ENCODE results near the gene SCNN1G. TPM values are rescaled to one million over a fixed set of nuclear protein-coding genes. Genes with fewer than 3 reads are reported as not detected.
A peak's percentile ranks its signal among the peaks of the same experiment; 100 is the strongest.

The SCNN1G gene
- total RNA-seq, 1 donor from 2014 or later: 0.31 TPM

- DNase-seq: no peak
Observed at GRCh38 chr16:23155445-23156049, 27.0 kb upstream of the SCNN1G start.

DNA sequence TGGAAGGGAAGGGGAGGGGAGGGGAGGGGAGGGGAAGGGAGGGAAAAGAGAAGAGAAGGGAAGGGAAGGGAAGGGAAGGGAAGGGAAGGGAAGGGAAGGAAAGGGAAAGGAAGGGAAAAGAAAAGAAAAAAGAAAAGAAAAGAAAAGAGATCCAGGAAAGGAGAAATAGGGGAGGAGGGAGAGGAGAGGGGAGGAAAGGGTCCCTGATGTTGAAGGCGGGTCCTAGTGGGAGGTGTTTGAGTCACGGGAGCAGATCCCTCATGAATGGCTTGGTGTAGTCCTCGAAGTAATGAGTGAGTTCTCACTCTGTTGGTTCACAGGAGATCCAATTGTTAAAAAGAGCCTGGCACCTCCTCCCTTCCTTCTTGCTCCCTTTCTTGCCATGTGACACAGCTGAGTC, 26.4 kb upstream of the SCNN1G start:
- no peak for DNase-seq

DNA sequence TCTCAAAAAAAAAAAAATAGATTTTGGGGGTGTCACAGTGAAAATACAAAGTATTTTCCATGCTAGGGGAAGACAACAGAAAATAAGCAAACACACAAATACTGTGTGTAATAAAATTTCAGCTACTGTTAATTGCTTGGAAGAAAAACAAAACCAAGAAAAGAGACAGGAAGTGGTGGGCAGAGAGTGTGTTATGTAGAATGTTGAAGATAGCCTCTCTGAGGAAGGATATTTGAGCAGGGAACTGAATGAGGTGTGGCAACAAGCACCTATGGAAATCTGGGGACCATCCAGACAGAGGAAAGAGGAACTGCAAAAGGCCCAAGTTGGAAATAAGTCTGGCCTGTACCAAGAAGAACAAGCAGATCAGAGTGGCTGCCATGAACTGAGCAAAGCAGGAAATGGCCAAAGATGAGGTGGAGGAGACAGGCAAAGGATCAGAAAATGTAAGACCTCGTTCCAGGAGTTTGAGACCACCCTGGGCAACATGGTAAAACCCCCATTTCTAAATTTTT, 25.5 kb upstream of the SCNN1G start:
- DNase-seq: no peak

GRCh38 chr16:23158114-23158513, 24.4 kb upstream of the SCNN1G start:
- DNase-seq: no peak

DNA sequence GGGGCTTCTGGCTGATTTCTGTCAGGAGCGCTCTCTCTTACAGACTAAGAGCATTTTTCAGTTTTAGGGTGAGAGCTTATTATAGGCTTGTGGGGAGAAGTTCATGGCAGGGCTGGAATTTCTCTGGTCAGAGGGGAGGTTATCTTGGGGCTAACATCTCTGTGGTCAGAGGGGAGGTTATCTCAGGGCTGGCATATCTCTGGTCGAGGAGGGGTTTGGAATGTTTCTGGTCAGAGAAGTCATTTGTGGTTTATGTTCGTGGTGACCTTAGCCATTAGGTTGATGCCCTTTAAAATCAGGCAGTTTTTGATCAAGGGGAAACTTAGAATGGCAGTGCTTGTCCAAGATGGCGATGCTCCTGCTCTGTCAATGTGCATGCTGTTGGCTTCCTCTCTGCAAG, 22.5 kb upstream of the SCNN1G start:
- no peak for DNase-seq

DNA sequence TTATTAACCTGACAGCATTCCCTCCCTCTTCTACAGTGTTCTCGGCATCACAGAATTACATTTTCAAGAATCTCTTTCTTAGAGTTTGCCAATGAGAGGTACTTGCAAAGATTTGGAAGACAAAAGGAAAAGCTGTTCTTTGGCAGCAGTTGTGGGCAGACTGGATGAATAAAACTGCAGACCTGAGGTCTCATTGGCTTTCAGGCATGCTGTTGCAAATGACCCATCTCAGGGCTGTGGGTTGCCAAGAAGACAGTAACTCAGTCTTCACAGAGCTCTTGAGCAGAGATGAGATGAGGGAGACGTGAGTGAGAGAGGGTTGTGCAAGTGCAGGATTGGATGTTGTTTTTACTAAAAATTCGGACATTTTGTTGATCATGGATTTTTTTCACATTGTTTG, 22.0 kb upstream of the SCNN1G start:
- no peak for DNase-seq

DNA sequence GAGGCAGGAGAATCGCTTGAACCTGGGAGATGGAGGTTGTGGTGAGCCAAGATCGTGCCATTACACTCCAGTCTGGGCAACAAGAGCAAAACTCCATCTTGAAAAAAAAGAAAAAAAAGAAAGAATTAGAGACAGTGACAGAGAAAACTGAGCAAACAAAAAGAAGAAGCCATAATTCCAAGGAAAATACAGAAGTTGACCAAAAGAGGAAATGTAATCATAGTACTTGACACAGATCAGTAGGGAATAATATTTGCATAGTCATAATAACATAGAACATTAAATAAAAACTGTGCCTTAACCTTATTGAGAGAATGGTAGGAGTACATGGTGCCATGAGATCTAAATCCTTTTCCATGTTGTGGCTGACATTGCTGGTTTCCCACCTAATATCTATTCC, 18.6 kb upstream of the SCNN1G start:
- no peak for DNase-seq

DNA sequence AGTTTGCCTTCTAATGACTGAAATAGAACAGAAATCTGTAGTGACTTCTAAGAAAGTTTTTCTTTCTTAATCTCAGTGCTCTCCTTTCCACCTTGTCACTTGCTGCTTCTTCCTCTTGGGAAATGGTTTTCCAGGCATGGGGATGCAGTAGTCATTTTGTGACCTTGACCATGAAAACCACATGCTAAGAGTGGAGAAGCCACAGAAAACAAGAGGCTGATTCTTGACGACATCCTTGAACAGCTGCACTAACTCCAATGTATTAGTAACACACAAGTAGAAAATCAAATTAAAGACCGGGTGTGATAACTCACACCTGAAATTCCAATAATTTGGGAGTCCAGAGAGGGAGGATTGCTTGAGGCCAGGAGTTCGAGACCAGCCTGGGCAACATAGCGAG, 17.8 kb upstream of the SCNN1G start:
- DNase-seq: no peak

DNA sequence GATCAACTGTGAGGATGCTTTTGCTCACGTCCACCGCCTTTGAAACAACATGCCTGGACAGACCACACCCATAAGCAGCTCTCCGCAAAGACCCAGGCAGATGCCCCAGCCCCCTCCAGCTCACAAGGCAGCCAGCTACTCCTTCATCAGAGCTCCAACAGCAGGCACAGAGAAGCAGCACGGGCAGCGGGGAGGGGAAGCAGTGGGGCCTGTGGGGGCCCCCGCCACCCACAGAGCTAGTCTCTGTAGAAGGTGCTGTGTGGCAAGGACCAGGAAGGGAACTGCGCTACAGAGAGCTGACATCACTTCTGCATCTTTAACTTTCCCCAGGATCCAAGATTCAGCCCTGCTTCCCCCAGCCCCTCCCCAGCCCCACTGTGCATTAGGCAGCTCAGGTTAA, 10.0 kb upstream of the SCNN1G start:
- DNase-seq: no peak

- DNase-seq: no peak
Observed at GRCh38 chr16:23172994-23173393, 9.6 kb upstream of the SCNN1G start.

DNA sequence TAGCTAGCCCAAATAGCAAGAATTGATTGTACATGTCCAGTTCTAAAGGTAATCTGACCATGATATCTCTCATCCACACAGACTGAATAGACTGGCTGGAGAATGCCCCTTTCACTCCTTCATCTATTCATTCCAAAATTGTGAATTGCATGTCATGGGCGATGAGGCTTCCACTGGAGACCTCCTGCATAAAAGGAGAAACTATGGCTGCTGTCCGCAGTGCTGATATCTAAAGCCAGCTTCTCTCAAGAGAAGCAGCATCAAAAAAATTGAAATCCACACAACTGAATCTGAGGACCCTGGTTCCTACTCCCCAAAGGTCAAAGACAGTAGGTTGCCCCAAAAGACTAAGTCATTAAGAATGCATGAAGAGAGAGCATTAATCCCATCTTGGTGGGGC, 7.9 kb upstream of the SCNN1G start:
- no peak for DNase-seq

DNA sequence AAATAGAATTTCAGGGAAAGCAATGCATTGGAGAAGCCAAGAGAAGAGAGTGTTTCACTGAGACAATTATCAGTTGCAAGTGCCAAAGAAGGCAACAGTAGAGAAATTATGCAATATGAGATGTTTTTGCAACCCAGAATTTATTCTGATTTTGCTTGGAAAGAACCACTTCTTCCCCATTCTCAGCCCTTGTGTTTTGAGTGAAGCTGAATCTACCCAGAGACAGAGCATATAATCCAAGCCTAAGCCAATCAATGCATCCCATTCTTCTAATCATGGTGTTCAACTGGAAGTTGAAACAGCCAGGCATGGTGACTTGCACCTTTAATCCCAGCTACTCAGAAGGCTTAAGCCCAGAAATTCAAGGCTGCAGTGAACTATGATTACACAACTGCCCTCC, 6.9 kb upstream of the SCNN1G start:
- DNase-seq: no peak

DNA sequence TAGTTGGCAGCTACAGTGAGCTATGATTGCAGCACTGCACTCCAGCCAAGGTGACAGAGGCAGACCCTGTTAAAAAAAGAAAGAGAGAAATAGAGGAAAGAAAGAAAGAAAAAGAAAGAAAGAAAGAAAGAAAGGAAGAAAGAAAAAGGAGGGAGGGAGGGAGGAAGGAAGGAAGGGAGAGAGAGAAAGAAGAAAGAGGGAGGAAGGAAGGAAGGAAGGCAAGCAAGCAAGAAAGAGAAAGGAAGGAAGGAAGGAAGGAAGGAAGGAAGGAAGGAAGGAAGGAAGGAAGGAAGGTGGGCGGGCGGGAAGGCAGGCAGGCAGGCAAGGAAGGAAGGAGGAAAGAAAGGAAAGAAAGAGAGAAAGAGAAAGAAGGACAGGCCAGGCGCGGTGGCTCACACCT, 1.0 kb upstream of the SCNN1G start:
- DNase-seq: no peak

DNA sequence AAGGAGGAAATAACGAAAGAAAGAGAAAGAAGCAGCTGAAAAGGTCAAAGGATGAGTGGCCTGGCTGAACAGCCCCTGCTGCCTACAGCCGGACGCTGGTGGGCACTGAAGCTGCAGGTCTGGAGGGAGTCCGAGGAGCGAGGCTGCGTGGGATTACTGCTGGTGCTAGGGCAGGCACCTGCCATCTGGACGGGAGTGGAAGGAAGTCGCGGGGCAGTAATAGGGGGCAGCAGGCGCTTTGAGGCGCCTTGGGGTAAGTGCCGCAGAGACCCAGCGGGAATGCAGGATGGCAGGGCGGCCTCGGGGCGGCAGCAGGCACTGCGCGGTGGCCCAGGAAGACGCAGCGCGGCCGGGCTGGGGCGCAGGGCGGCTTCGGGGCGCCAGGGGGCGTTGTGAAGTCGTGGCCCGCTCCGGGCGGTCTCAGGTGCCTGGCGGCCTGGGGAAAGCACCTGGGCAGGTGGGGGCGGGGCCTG, 303 bp upstream of the SCNN1G start:
- peak; percentile 16 for DNase-seq

- no peak for DNase-seq
Observed at GRCh38 chr16:23183543-23183862, 958 bp downstream of the SCNN1G start.

GRCh38 chr16:23185656-23186055, 3.1 kb downstream of the SCNN1G start:
- DNase-seq: no peak

GRCh38 chr16:23186171-23186570, 3.6 kb downstream of the SCNN1G start:
- no peak for DNase-seq

GRCh38 chr16:23187341-23187740, 4.8 kb downstream of the SCNN1G start:
- no peak for DNase-seq

GRCh38 chr16:23188911-23189310, 6.4 kb downstream of the SCNN1G start:
- DNase-seq: no peak

DNA sequence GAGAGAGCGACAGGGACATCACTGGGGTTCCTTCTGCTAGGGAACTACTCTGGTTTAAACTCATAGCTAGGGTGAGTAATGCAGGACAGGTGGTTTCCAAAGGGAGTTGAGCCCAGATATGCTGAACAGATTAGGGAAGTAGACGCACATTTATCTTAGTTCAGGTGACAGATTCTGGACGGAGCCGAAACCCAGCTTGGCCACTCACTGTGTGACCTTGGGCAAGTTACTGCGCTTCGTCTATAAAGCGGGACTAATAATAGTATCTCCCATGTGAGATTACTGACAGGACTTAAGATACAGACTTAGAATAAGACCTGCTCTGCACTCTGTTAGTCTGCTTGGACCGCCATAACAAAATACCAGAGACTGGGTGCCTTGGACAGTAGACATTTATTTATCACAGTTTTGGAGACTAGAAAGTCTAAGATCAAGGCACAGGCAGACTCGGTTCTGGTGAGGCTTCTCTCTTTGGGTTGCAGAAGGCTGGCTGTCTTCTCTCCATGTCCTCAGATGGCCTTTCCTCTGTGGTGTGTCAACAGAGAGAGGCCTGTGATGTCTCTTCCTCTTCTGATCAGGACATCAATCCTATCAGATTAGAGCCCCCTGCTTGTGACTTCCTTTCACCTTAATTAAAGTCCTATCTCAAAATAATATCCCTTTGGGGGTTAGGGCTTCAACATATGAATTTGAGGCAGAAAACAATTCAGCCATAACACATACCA, 12.1 kb downstream of the SCNN1G start:
- no peak for DNase-seq

DNA sequence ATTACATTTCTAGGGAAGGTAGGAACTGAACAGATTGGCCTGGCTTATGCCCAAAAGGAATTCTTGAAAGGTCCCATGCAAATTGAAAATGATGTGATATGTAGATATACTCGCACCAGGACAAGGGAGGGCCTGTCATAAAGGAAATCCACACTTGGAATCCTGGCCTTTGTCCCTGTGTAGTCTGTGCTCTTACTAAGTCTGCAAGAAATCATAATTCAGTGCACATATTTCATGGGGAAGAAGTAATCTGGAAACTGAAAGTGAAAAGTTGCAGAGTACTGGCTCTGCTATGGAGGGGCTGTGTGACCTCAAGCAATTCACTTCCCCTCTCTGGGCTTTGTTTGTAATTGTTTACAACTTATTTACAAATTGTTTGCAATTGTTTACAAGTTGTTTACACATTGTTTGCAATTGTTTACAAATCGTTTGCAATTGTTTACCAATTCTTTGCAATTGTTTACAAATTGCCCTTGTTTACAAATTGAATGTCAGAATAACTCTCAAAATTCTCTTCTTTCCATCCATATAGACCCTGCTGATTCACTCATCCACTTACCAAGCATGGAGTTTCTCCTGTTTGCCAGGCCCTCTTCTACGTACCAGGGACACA, 12.9 kb downstream of the SCNN1G start:
- DNase-seq: no peak

DNA sequence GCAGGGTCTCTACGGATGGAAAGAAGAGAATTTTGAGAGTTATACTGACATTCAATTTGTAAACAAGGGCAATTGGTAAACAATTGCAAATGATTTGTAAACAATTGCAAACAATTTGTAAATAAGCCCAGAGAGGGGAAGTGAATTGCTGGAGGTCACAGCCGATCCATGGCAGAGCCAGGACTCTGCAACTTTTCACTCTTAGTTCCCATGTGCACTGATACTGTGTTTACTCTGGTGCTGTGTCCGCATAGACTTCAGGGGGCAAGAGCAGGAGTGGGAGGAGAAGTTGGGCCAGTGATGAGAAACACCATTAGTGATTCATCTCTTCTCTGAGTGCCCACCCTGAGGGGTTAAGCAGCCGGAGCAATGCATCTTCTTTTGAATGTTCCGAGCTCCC, 14.0 kb downstream of the SCNN1G start:
- DNase-seq: no peak

DNA sequence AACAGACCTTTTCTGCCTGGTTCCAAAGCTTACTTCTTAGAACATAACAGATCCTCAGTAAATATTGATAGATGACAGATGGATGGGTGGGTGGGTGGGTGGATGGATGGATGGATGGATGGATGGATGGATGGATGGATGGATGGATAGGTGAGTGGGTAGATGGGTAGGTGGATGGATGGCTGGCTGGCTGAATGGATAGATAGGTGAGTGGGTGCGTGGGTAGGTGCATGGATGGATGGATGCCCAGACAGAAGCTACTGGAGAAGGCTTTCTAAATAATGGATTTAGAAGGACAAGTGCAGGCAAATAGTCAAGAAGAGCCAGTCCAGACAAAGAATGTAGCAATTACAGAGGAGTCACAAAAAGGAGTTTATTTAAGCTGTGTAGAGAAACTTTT, 19.6 kb downstream of the SCNN1G start:
- DNase-seq: no peak

GRCh38 chr16:23206986-23207385, 24.4 kb downstream of the SCNN1G start:
- DNase-seq: no peak
